Peyer's patch (tissue), 4 donors: ENCODE results near the gene KLK6. TPM values are rescaled to one million over a fixed set of nuclear protein-coding genes. Genes with fewer than 3 reads are reported as not detected.

Experiments
- DNase-seq, 3 donors: peaks; one replicate each; pipeline ENCODE4 v3.0.0-alpha.2; 2017 to 2019
- H3K27ac ChIP-seq, 4 donors: fragments of 200-600 bp; sonication (generic); one replicate each; pipeline ENCODE4 v1.5.1; 2016 to 2019
- H3K27me3 ChIP-seq, 2 donors: fragments of 200-600 bp; sonication (generic); one replicate each; pipeline ENCODE4 v1.5.1; 2019
- H3K36me3 ChIP-seq, 3 donors: fragments of 200-600 bp; sonication (generic); one replicate each; pipeline ENCODE4 v1.5.1; 2016 to 2019
- H3K4me1 ChIP-seq, 4 donors: fragments of 200-600 bp; sonication (generic); one replicate each; pipeline ENCODE4 v1.5.1; 2016 to 2019
- H3K4me3 ChIP-seq, 4 donors: fragments of 200-600 bp; sonication (generic); 1 replicate in 3 of 4; 2 replicates in 1 of 4; pipeline ENCODE4 v1.5.1; 2016 to 2019; ENCODE audit warnings: mild to moderate bottlenecking in 1 of 4
- H3K9me3 ChIP-seq, 4 donors: fragments of 200-600 bp; sonication (generic); one replicate each; pipeline ENCODE4 v1.5.1; 2016 to 2019; ENCODE audit warnings: mild to moderate bottlenecking in 1 of 4
- POLR2A ChIP-seq, 2 donors: fragments of 450-650 bp; IDR thresholded peaks; one replicate each; pipeline ENCODE4 v1.5.1; 2017; ENCODE audit warnings: antibody characterized with exemption in 2 of 2, mild to moderate bottlenecking in 2 of 2, moderate library complexity in 2 of 2
- total RNA-seq, 4 donors: library from RNA; depleted of rRNA; stranded (reverse); fragments of >200 nt; gene quantifications; one replicate each; pipeline ENCODE4 v1.1.0, GENCODE V29; 2016
- TF ChIP-seq, protein P1 (sequence below), 6 experiments: fragments of 450-650 bp in 4 of 6; fragments of 200-600 bp in 2 of 6; sonication (generic) in 1 of 6; IDR thresholded peaks; one replicate each; pipeline ENCODE4 v1.5.1; 2017 to 2019; ENCODE audit warnings: antibody characterized with exemption in 6 of 6, mild to moderate bottlenecking in 3 of 6, moderate library complexity in 1 of 6

Gene KLK6
- total RNA-seq, 4 donors from 2014 or later, result not detected

DNA sequence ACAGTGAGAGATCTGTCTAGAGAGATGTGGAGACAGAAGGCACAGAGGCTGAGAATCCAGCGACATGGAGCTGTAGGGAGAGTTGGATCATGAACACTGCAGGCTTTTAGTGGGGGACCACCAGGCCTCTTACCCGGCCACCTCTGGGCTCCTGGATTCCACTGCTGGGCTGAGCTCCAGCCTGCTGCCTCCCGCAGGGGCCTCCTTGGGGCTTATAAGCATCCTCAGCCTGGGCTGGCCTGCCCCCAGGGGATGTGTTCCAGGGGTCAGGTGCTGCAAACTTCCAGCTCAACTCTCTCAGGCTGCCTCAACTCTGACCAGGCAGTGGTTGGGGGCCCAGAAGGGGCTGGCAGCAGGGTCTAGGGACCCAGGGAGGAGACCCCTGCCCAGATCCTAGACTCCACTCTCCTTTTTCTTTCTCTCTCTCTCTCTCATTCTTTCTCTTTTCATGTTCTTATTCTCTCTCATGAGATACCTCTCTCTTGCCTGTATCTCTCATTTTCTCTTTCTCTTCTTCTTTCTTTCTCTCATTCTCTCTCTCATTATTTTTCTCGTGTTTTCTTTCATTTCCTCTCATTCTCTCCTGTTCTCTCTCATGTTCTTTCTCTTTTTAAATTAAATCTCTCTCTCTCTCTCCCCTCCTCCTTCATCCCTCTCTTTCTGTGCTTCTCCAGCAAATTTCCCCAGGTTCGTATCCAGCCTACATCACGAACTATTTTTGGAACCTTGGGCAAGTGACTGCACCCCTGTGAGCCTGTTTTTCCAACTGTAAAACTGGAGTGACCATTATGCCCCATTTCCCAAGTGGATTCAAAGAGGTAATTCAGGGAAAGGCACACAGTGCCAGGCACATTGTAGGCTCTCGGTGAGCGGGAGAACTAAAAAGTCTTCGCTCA is 57.9 kb downstream of the KLK6 start, which contains the start of gene KLK4:
Gene KLK4 (minus strand): TSS at position 190 of the 896 bp plus-strand sequence. CDS start 657 bp downstream, outside the sequence.
- Histone ChIP-seq H3K4me3 (no peak within 1 kb of the TSS), H3K4me1 (peaks cover 0 to 8% (median 0%) of the 10 kb centered on the region in 4 donors), H3K36me3 (no peaks in the 10 kb centered on the region), H3K27ac (no peak within 1 kb of the TSS), H3K9me3 (no peaks in the 10 kb centered on the region), H3K27me3 (peaks cover 0 to 5% of the 10 kb centered on the region in 2 donors)
- TF ChIP-seq, protein P1, sequence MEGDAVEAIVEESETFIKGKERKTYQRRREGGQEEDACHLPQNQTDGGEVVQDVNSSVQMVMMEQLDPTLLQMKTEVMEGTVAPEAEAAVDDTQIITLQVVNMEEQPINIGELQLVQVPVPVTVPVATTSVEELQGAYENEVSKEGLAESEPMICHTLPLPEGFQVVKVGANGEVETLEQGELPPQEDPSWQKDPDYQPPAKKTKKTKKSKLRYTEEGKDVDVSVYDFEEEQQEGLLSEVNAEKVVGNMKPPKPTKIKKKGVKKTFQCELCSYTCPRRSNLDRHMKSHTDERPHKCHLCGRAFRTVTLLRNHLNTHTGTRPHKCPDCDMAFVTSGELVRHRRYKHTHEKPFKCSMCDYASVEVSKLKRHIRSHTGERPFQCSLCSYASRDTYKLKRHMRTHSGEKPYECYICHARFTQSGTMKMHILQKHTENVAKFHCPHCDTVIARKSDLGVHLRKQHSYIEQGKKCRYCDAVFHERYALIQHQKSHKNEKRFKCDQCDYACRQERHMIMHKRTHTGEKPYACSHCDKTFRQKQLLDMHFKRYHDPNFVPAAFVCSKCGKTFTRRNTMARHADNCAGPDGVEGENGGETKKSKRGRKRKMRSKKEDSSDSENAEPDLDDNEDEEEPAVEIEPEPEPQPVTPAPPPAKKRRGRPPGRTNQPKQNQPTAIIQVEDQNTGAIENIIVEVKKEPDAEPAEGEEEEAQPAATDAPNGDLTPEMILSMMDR (IDR thresholded peaks at IDR 0.05), result no peak
- no peak for TF ChIP-seq POLR2A (IDR thresholded peaks at IDR 0.05)
- no peak for DNase-seq

DNA sequence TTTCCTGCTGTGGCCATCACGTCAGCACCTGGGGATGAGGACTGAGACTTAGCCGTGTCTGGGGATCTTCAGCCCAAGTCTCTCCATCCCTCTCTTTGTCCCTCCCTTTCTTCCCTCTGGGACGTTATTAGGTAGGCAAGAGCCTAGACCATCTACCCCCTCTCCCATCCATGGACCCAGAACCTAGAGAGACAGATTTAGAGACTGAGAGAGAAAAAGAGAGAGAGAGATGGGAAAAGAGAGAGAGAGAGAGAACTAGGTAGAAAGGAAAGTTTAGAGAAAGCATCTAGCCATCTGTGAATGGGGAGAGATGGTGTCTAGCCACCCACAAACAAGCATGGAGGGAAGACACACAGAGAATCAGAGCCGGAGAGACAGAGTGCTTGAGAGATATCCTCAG is 58.7 kb downstream of the KLK6 start:
- H3K4me1 ChIP-seq, result peaks cover 0 to 8% (median 0%) of the 10 kb centered on the region in 4 donors
- DNase-seq, result no peak
- H3K27me3 ChIP-seq, result peaks cover 0 to 5% of the 10 kb centered on the region in 2 donors
- no peak overlapping the region for H3K27ac ChIP-seq
- no peak overlapping the region for H3K4me3 ChIP-seq
- no peaks in the 10 kb centered on the region for H3K36me3 ChIP-seq
- no peaks in the 10 kb centered on the region for H3K9me3 ChIP-seq
- no peak for TF ChIP-seq POLR2A (IDR thresholded peaks at IDR 0.05)
- TF ChIP-seq, protein P1 (IDR thresholded peaks at IDR 0.05), result no peak

DNA sequence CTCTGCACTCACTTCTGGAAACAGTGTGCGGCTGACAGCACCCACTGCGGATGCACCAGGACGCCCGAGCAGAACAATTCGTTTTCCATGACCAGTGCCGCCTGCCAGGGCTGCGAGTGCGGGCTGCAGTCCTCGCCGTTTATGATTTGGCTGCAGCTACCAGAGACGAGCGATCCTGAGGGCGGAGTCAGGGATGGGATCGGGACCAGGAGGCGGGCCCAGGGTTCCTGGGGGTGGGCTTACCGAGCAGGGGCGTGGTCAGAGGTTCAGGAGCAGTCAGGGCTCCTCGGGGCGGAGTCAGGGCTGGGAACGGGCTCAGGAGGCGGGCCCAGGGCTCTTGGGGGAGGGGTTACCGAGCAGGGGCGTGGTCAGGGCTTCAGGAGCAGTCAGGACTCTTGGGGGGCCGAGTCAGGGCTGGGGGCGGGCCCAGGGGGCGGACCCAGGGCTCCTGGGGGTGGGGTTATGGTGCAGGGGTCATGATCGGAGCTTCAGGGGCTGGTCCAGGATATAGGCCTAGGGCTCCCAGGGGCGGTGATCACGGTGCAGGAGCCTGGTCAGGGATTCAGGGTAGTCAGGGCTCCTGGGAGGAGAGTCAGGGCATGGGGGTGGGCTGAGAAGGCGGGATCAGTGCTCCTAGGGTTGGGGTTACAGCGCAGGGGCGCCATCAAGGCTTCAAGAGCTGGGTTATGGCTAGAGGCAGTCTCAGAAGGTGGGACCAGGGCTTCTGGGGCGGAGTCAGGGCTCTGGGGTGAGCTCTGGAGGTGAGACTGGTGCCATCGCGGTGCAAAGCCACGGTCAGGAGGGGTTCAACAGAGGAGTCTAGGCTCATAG is 59.9 kb downstream of the KLK6 start:
- Histone ChIP-seq H3K27me3 (peaks cover 0 to 5% of the 10 kb centered on the region in 2 donors), H3K27ac (no peak overlapping the region), H3K36me3 (no peaks in the 10 kb centered on the region), H3K9me3 (no peaks in the 10 kb centered on the region), H3K4me1 (peaks cover 0 to 8% (median 0%) of the 10 kb centered on the region in 4 donors), H3K4me3 (peak overlapping the region in 3 of 4 donors; percentile 2 to 15 (median 15))
- TF ChIP-seq, protein P1 (IDR thresholded peaks at IDR 0.05), result no peak
- no peak for TF ChIP-seq POLR2A (IDR thresholded peaks at IDR 0.05)
- peak; percentile 38 to 84 (median 81) for DNase-seq

Other genes starting within 250 kb of the KLK6 start
- gene SHANK1, start 249.8 kb downstream of the KLK6 start, total RNA-seq, result 1 to 10 TPM in 1 of 4 donors, under 1 TPM in 1, not detected in 2; 0.83 to 1.3 TPM
- 1 to 10 TPM in 3 of 4 donors, not detected in 1; 3.3 to 4.6 (median 4.0) TPM for gene CLEC11A, start 246.2 kb downstream of the KLK6 start, total RNA-seq
- gene GPR32, start 199.1 kb downstream of the KLK6 start, total RNA-seq, result not detected
- gene ACP4, start 179.2 kb downstream of the KLK6 start, total RNA-seq, result not detected
- 10 to 100 TPM; 24.5 to 60.2 (median 47.3) TPM for gene KLK1, start 145.8 kb downstream of the KLK6 start, total RNA-seq
- gene KLK15, start 136.0 kb downstream of the KLK6 start, total RNA-seq, result not detected
- 1 to 10 TPM in 3 of 4 donors, not detected in 1; 1.2 to 2.4 (median 1.9) TPM for gene KLK3, start 114.7 kb downstream of the KLK6 start, total RNA-seq
- gene KLK2, start 96.2 kb downstream of the KLK6 start, total RNA-seq, result not detected
- 1 to 10 TPM in 1 of 4 donors, not detected in 3; 1.4 TPM for gene KLK4, start 58.2 kb downstream of the KLK6 start, total RNA-seq
- gene KLK5, start 16.6 kb downstream of the KLK6 start, total RNA-seq, result not detected
- 1 to 10 TPM in 2 of 4 donors, not detected in 2; 1.2 to 9.9 TPM for gene KLK7, start 14.3 kb upstream of the KLK6 start, total RNA-seq
- gene KLK8, start 32.0 kb upstream of the KLK6 start, total RNA-seq, result not detected
- 1 to 10 TPM in 2 of 4 donors, not detected in 2; 2.4 to 6.3 TPM for gene KLK10, start 50.1 kb upstream of the KLK6 start, total RNA-seq
- 1 to 10 TPM in 3 of 4 donors, not detected in 1; 1.7 to 3.8 (median 1.9) TPM for gene KLK11, start 57.0 kb upstream of the KLK6 start, total RNA-seq
- 1 to 10 TPM in 2 of 4 donors, not detected in 2; 1.4 to 4.7 TPM for gene KLK12, start 65.4 kb upstream of the KLK6 start, total RNA-seq
- gene KLK13, start 95.5 kb upstream of the KLK6 start, total RNA-seq, result 1 to 10 TPM in 3 of 4 donors, not detected in 1; 1.2 to 5.0 (median 1.3) TPM
- gene KLK14, start 113.3 kb upstream of the KLK6 start, total RNA-seq, result 1 to 10 TPM in 2 of 4 donors, not detected in 2; 1.1 to 6.6 TPM
- gene CTU1, start 138.8 kb upstream of the KLK6 start, total RNA-seq, result 10 to 100 TPM in 1 of 4 donors, 1 to 10 TPM in 3; 4.4 to 10.0 (median 6.5) TPM
- 1 to 10 TPM in 2 of 4 donors, not detected in 2; 1.9 to 2.1 TPM for gene SIGLEC9, start 155.3 kb upstream of the KLK6 start, total RNA-seq
- gene SIGLEC7, start 172.7 kb upstream of the KLK6 start, total RNA-seq, result not detected